ENCODE results near the gene SLCO4A1. TPM values are rescaled to one million over a fixed set of nuclear protein-coding genes. Genes with fewer than 3 reads are reported as not detected.

Gene SLCO4A1
- total RNA-seq, 4 donors from 2014 or later, result 6.7 to 22.1 (median 14.4) TPM

- peaks cover 0 to 21% (median 0%) of the 10 kb centered on the region in 3 donors for H3K36me3 ChIP-seq
- 86 to 92% methylated on average over 5 to 15 of the region's 38 CpGs for WGBS, 2 donors
Measured at GRCh38 chr20:62655282-62656196, 13.2 kb downstream of the SLCO4A1 start.

GRCh38 chr20:62656197-62656918 is 14.1 kb downstream of the SLCO4A1 start:
- Histone ChIP-seq H3K27ac (peak overlapping the region in 2 of 4 donors; percentile 33 to 60), H3K4me3 (no peak overlapping the region), H3K9me3 (no peaks in the 10 kb centered on the region), H3K27me3 (peaks cover 0 to 14% (median 0%) of the 10 kb centered on the region in 4 donors), H3K36me3 (peaks cover 0 to 29% (median 0%) of the 10 kb centered on the region in 3 donors), H3K4me1 (peaks cover 16 to 53% (median 20%) of the 10 kb centered on the region in 3 donors)
- DNase-seq, result no peak
- 60 to 72% methylated on average over 1 to 15 of the region's 39 CpGs for WGBS, 2 donors
- intact Hi-C loops (cut with DNase I), result no loop called here
- TF ChIP-seq CTCF (IDR thresholded peaks at IDR 0.05) (no peak), POLR2A (IDR thresholded peaks at IDR 0.05) (no peak)

More at GRCh38 chr20:62655282-62656196, 13.2 kb downstream of the SLCO4A1 start:
- no peak overlapping the region for H3K4me3 ChIP-seq
- intact Hi-C loops (cut with DNase I), result no loop called here
- peak overlapping the region in 1 of 4 donors; percentile 60 for H3K27ac ChIP-seq
- no peak for TF ChIP-seq POLR2A (IDR thresholded peaks at IDR 0.05)
- TF ChIP-seq CTCF (IDR thresholded peaks at IDR 0.05), result no peak
- peaks cover 0 to 7% (median 0%) of the 10 kb centered on the region in 4 donors for H3K27me3 ChIP-seq
- H3K4me1 ChIP-seq, result peaks cover 23 to 61% (median 28%) of the 10 kb centered on the region in 3 donors
- DNase-seq, result no peak
- no peaks in the 10 kb centered on the region for H3K9me3 ChIP-seq

- WGBS, 2 donors, result 88 to 96% methylated on average over 3 to 11 of the region's 37 CpGs
- DNase-seq, result no peak
- Histone ChIP-seq H3K4me3 (no peak overlapping the region), H3K27me3 (peaks cover 0 to 16% (median 0%) of the 10 kb centered on the region in 4 donors), H3K36me3 (peaks cover 0 to 34% (median 0%) of the 10 kb centered on the region in 3 donors), H3K4me1 (peaks cover 13 to 50% (median 17%) of the 10 kb centered on the region in 3 donors), H3K9me3 (no peaks in the 10 kb centered on the region), H3K27ac (peak overlapping the region in 2 of 4 donors; percentile 33 to 60)
- no peak for TF ChIP-seq POLR2A (IDR thresholded peaks at IDR 0.05)
- no peak for TF ChIP-seq CTCF (IDR thresholded peaks at IDR 0.05)
- intact Hi-C loops (cut with DNase I), result no loop called here
Measured at GRCh38 chr20:62656919-62657588, 14.8 kb downstream of the SLCO4A1 start.

GRCh38 chr20:62657589-62657942 is 15.3 kb downstream of the SLCO4A1 start:
- no peak overlapping the region for H3K4me3 ChIP-seq
- WGBS, 2 donors, result 78 to 85% methylated on average over 5 of the region's 7 CpGs
- peaks cover 0 to 16% (median 0%) of the 10 kb centered on the region in 4 donors for H3K27me3 ChIP-seq
- DNase-seq, result no peak
- no peaks in the 10 kb centered on the region for H3K9me3 ChIP-seq
- peaks cover 0 to 34% (median 0%) of the 10 kb centered on the region in 3 donors for H3K36me3 ChIP-seq
- intact Hi-C loops (cut with DNase I), result no loop called here
- TF ChIP-seq POLR2A (IDR thresholded peaks at IDR 0.05) (no peak), CTCF (IDR thresholded peaks at IDR 0.05) (no peak)
- H3K27ac ChIP-seq, result no peak overlapping the region
- H3K4me1 ChIP-seq, result peaks cover 9 to 51% (median 20%) of the 10 kb centered on the region in 3 donors

Measured in esophagus squamous epithelium (tissue), 5 donors.